GM12878 (cell line): ENCODE measurements around the gene HIVEP3. TPM values are rescaled to one million over a fixed set of nuclear protein-coding genes. Genes with fewer than 3 reads are reported as not detected.
A peak's percentile ranks its signal among the peaks of the same experiment; 100 is the strongest.

Experiments used
- ATAC-seq: fragments of 200-7000 bp; cut with Tn5 transposase; 3 replicates; pipeline ENCODE4 v1.9.1; 2020; ENCODE audit warnings: mild to moderate bottlenecking, moderate library complexity
- BruUV-seq: library from RNA; stranded (reverse); fragments of 400-500 nt; replicated peaks from 2 replicates; lab custom pipeline; 2021; lab: Mats Ljungman, UMichigan
- CTCF ChIA-PET: fragments of 300-600 bp; sonication (Branson Sonifier 250); formaldehyde crosslinking; extraction: SDS; loops from one replicate; lab custom pipeline; 2021; ENCODE audit warnings: inconsistent platforms; lab: Yijun Ruan, JAX
- POLR2A ChIA-PET: fragments of 350-600 bp; formaldehyde crosslinking; extraction: SDS; loops from one replicate; lab custom pipeline; 2021; ENCODE audit warnings: inconsistent platforms; lab: Charles Lee
- RAD21 ChIA-PET: fragments of 300-600 bp; sonication (Branson Sonifier 250); formaldehyde crosslinking; loops from one replicate; lab custom pipeline; 2023; ENCODE audit warnings: antibody characterized with exemption; ENCODE audit not compliant: unreplicated experiment; lab: Charles Lee
- SMC1A ChIA-PET: fragments of 300-600 bp; sonication (Branson Sonifier 250); formaldehyde crosslinking; loops from one replicate; lab custom pipeline; 2023; ENCODE audit not compliant: unreplicated experiment, uncharacterized antibody; lab: Charles Lee
- DNase-seq: peaks from one replicate; pipeline ENCODE4 v3.0.0-alpha.2; 2011; ENCODE audit warnings: low read depth, low spot score
- FAIRE-seq: peaks from 3 replicates; lab custom pipeline; 2011; peaks lifted over from hg19 to GRCh38; lab: Jason Lieb, UNC
- H2AFZ ChIP-seq: 2 replicates; pipeline ENCODE4 v1.6.0; 2011; ENCODE audit warnings: low read depth, low read length, control low read depth; ENCODE audit not compliant: control insufficient read depth
- H3K27ac ChIP-seq: 2 replicates; pipeline ENCODE4 v1.5.1; 2011; ENCODE audit warnings: control low read depth; ENCODE audit not compliant: control insufficient read depth, insufficient read depth
- H3K27me3 ChIP-seq, 2 experiments: replicated peaks in 1 of 2; 2 replicates each; pipeline versions ENCODE4 v1.6.0 to v1.6.1; 2011; ENCODE audit warnings: low read length in 1 of 2; ENCODE audit not compliant: control insufficient read depth in 2 of 2, insufficient read depth in 2 of 2
- H3K36me3 ChIP-seq, 2 experiments: 2 replicates each; pipeline ENCODE4 v1.5.1; 2011; ENCODE audit warnings: low read length in 1 of 2; ENCODE audit not compliant: control insufficient read depth in 2 of 2, insufficient read depth in 2 of 2
- H3K4me1 ChIP-seq: 2 replicates; pipeline ENCODE4 v1.6.1; 2011; ENCODE audit warnings: mild to moderate bottlenecking, low read length, moderate library complexity, mixed read lengths; ENCODE audit not compliant: control insufficient read depth, insufficient read depth
- H3K4me2 ChIP-seq: 2 replicates; pipeline ENCODE4 v1.6.0; 2011; ENCODE audit warnings: control low read depth; ENCODE audit not compliant: control insufficient read depth, insufficient read depth
- H3K4me3 ChIP-seq: fragments of 200-600 bp; sonication (generic); 2 replicates; pipeline ENCODE4 v1.5.1; 2016
- H3K79me2 ChIP-seq: 2 replicates; pipeline ENCODE4 v1.6.0; 2011; ENCODE audit warnings: low read length; ENCODE audit not compliant: control insufficient read depth, insufficient read depth
- H3K9ac ChIP-seq: 2 replicates; pipeline ENCODE4 v1.8.0; 2011; ENCODE audit warnings: low read length, control low read depth, mixed read lengths; ENCODE audit not compliant: control insufficient read depth, insufficient read depth
- H3K9me3 ChIP-seq: replicated peaks from 3 replicates; pipeline ENCODE4 v1.5.1; 2011; ENCODE audit warnings: mild to moderate bottlenecking, low read length; ENCODE audit not compliant: control insufficient read depth, insufficient read depth
- H4K20me1 ChIP-seq: 2 replicates; pipeline ENCODE4 v1.6.0; 2011; ENCODE audit not compliant: control insufficient read depth, insufficient read depth
- BHLHE40 ChIP-seq, 2 experiments: fragments of 450-650 bp in 1 of 2; IDR thresholded peaks; 2 replicates each; pipeline ENCODE4 v1.6.1; 2011 to 2017; ENCODE audit warnings: low read depth in 2 of 2, borderline replicate concordance in 1 of 2, improper control_type of control experiment in 1 of 2, low read length in 1 of 2, mild to moderate bottlenecking in 1 of 2
- GABPA ChIP-seq: IDR thresholded peaks from 2 replicates; pipeline ENCODE4 v1.6.1; 2014; ENCODE audit warnings: antibody characterized with exemption, low read depth, mild to moderate bottlenecking, inconsistent platforms
- PML ChIP-seq: IDR thresholded peaks from 2 replicates; pipeline ENCODE4 v1.6.1; 2012; ENCODE audit warnings: low read length, inconsistent platforms
- WGBS: methylation state at CpG from one replicate; pipeline ENCODE4 v1.1.6; 2016; ENCODE audit warnings: low lambda C conversion rate; ENCODE audit not compliant: insufficient replicate concordance, insufficient coverage; ENCODE audit errors: missing lambda C conversion rate; 5-methylcytosine and 5-hydroxymethylcytosine counted together
- in situ Hi-C: fragments of 300-500 bp; cut with MboI; formaldehyde crosslinking; loops from 9 replicates; pipeline ENCODE4 v1.14.3; 2018; ENCODE audit warnings: mixed read lengths
- intact Hi-C: fragments of 100-400 bp; cut with micrococcal nuclease; formaldehyde crosslinking; loops from one replicate; pipeline ENCODE4 v1.14.2; 2022; ENCODE audit not compliant: unreplicated experiment
- polyA plus RNA-seq, 11 experiments: library from polyadenylated mRNA; depleted of rRNA in 4 of 11; unstranded in 6 of 11; stranded (reverse) in 5 of 11; fragments of >200 nt; fragmentation: Nextera tagmentation in 4 of 11; fragmentation: Illumina TruSeq in 1 of 11; extraction: Ambion mirVana in 4 of 11; extraction: Trizol in 1 of 11; gene quantifications; 1 replicate in 1 of 11; 2 replicates in 10 of 11; pipeline versions ENCODE4 v1.2.1 to v1.2.3, GENCODE V29; 2011 to 2016; ENCODE audit warnings: inconsistent platforms in 2 of 11, missing spikeins in 2 of 11, low read depth in 1 of 11
- total RNA-seq, 4 experiments: library from RNA; depleted of rRNA in 3 of 4; stranded (reverse); fragments of >200 nt in 3 of 4; fragmentation: Illumina TruSeq in 1 of 4; extraction: Trizol in 1 of 4; gene quantifications; 2 replicates each; pipeline versions ENCODE4 v1.2.1 to v1.2.3, GENCODE V29; 2013 to 2021
- TF ChIP-seq, protein P1 (sequence below): IDR thresholded peaks from 2 replicates; pipeline ENCODE4 v1.6.1; 2011; ENCODE audit warnings: borderline replicate concordance, low read depth, mild to moderate bottlenecking, moderate library complexity, low read length; ENCODE audit not compliant: insufficient read depth, poor library complexity, severe bottlenecking
- TF ChIP-seq, protein P2 (sequence below): fragments of 450-650 bp; IDR thresholded peaks from 2 replicates; pipeline ENCODE4 v1.6.1; 2014; ENCODE audit warnings: mild to moderate bottlenecking

Gene HIVEP3
- total and polyA plus RNA-seq, 10 of the 15 experiments (the other 5 are each of a cell fraction or from before 2014, with no cell fraction given), result 1.8 to 13.6 (median 3.8) TPM

DNA sequence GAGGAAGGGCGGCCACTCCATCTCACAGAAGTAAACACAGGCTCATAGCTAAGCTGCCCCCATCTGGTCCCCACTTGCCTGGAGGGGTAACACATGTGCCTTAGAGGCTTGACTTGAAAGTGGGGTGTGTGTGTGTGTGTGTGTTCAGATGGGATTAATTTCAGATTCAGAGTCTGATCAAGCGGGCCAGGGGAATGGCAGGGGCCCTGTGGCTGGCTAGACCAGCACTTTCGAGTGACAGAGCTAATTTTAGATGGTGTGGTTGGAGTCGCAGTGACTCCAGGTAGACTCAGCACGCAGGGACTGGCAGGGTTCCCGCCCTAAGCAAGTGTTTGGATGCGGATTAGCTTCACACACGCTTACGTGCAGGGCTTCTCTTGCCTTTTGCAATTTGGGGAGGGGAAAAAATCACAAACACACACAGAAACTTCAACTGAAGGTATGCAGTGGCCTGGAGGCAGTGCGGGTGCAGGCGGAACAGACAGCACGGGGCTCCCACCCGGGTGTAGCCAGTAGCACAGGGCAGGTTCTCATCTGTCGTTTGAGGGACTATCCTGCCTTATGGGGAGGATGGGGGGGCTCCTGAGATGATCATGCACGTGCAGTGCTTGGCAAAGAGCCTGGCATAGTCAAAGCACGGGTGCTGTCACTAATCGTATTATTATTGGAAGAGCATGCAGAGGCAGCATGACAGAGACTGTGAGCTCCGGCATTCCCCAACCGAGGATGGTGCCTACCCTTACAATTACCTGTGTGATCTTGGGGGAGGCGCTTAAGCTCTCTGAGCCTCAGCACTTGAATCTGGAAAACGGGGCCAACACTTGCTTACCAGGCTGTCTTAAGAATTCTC, 435.5 kb downstream of the HIVEP3 start:
- ChIA-PET POLR2A (interaction anchor here (1.6 kb wide), 1 partner anchor 9 kb away, joined by 4 read pairs; no protein-coding TSS in a partner anchor), SMC1A (interaction anchor here (1.0 to 1.2 kb wide), 2 partner anchors 9 to 16 kb away, joined by 3 read pairs; no protein-coding TSS in a partner anchor), RAD21 (interaction anchor here (0.8 to 1.6 kb wide), 3 partner anchors 9 to 66 kb away, joined by 3 to 5 read pairs (median 4); no protein-coding TSS in a partner anchor), CTCF (interaction anchor here (0.7 to 5.2 kb wide), 4 partner anchors 9 to 49 kb away, joined by 3 to 37 read pairs (median 3); no protein-coding TSS in a partner anchor)
- Histone ChIP-seq H3K27me3 (no peaks in the 10 kb centered on the region), H2AFZ (no peak overlapping the region; the same call in 1 of the 2 replicates), H3K4me1 (peaks cover 40% of the 10 kb centered on the region), H3K4me2 (no peak overlapping the region), H3K36me3 (no peaks in the 10 kb centered on the region), H3K79me2 (no peaks in the 10 kb centered on the region), H4K20me1 (no peaks in the 10 kb centered on the region), H3K27ac (no peak overlapping the region), H3K9ac (no peak overlapping the region), H3K9me3 (no peaks in the 10 kb centered on the region), H3K4me3 (no peak overlapping the region)
- no TSS peak for BruUV-seq
- TF ChIP-seq, protein P1, sequence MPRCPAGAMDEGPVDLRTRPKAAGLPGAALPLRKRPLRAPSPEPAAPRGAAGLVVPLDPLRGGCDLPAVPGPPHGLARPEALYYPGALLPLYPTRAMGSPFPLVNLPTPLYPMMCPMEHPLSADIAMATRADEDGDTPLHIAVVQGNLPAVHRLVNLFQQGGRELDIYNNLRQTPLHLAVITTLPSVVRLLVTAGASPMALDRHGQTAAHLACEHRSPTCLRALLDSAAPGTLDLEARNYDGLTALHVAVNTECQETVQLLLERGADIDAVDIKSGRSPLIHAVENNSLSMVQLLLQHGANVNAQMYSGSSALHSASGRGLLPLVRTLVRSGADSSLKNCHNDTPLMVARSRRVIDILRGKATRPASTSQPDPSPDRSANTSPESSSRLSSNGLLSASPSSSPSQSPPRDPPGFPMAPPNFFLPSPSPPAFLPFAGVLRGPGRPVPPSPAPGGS, result no peak
- TF ChIP-seq, protein P2, sequence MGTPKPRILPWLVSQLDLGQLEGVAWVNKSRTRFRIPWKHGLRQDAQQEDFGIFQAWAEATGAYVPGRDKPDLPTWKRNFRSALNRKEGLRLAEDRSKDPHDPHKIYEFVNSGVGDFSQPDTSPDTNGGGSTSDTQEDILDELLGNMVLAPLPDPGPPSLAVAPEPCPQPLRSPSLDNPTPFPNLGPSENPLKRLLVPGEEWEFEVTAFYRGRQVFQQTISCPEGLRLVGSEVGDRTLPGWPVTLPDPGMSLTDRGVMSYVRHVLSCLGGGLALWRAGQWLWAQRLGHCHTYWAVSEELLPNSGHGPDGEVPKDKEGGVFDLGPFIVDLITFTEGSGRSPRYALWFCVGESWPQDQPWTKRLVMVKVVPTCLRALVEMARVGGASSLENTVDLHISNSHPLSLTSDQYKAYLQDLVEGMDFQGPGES, result no peak
- peak in 1 of 2 experiments; percentile 34; a peak in 2 of 4 replicates for TF ChIP-seq BHLHE40 (IDR thresholded peaks at IDR 0.05; ENCODE audit: borderline replicate concordance in 1 of 2, low read depth in 2 of 2, low read length in 1 of 2)
- no peak for TF ChIP-seq PML
- TF ChIP-seq GABPA, result no peak
- no peak for FAIRE-seq
- no peak for ATAC-seq
- no peak for DNase-seq
- in situ Hi-C loops (no loop called here), intact Hi-C loops (no loop called here)
- WGBS, result 57% methylated on average over 20 of the region's 21 CpGs
